Glutamatergic neuron (in vitro differentiated cells): ENCODE results near the gene MGMT. TPM values are rescaled to one million over a fixed set of nuclear protein-coding genes. Genes with fewer than 3 reads are reported as not detected.

Source experiments
- DNase-seq: peaks from one replicate; pipeline ENCODE4 v3.0.0; 2022
- H3K27ac Mint-ChIP-seq: one replicate; pipeline ENCODE4 v1.8.0; 2020; ENCODE audit warnings: mild to moderate bottlenecking, mixed read lengths, inconsistent platforms; ENCODE audit not compliant: unreplicated experiment
- H3K27me3 Mint-ChIP-seq: one replicate; pipeline ENCODE4 v1.8.0; 2020; ENCODE audit warnings: mild to moderate bottlenecking, moderate library complexity, mixed read lengths, inconsistent platforms; ENCODE audit not compliant: unreplicated experiment
- H3K36me3 Mint-ChIP-seq: one replicate; pipeline ENCODE4 v1.8.0; 2020; ENCODE audit warnings: mild to moderate bottlenecking, mixed read lengths, inconsistent platforms; ENCODE audit not compliant: unreplicated experiment
- H3K4me1 Mint-ChIP-seq: one replicate; pipeline ENCODE4 v1.8.0; 2020; ENCODE audit warnings: mild to moderate bottlenecking, low read depth, mixed read lengths, inconsistent platforms; ENCODE audit not compliant: unreplicated experiment
- H3K4me3 Mint-ChIP-seq: one replicate; pipeline ENCODE4 v1.8.0; 2020; ENCODE audit warnings: mild to moderate bottlenecking, mixed read lengths, inconsistent platforms; ENCODE audit not compliant: unreplicated experiment
- H3K9me3 Mint-ChIP-seq: one replicate; pipeline ENCODE4 v1.8.0; 2020; ENCODE audit warnings: mild to moderate bottlenecking, moderate library complexity, mixed read lengths, inconsistent platforms; ENCODE audit not compliant: unreplicated experiment
- CTCF ChIP-seq: fragments of 200-600 bp; sonication (generic); IDR thresholded peaks from one replicate; pipeline ENCODE4 v1.5.0; 2021; ENCODE audit not compliant: partially characterized antibody, unreplicated experiment
- total RNA-seq: library from RNA; stranded (reverse); fragmentation: NEBNext Ultra II Directional; extraction: Animal tissue kit (Norgen Biotek cat#: 25700); gene quantifications from one replicate; pipeline ENCODE4 v1.2.1, GENCODE V29; 2021; ENCODE audit not compliant: unreplicated experiment

The MGMT gene
- total RNA-seq, 1 donor from 2014 or later, result 15.9 TPM

- no peak for DNase-seq
- H3K4me3 Mint-ChIP-seq, result no peak overlapping the region
- no peaks in the 10 kb centered on the region for H3K4me1 Mint-ChIP-seq
- H3K27me3 Mint-ChIP-seq, result peaks cover 1% of the 10 kb centered on the region
- no peak overlapping the region for H3K27ac Mint-ChIP-seq
- TF ChIP-seq CTCF, result no peak
- H3K36me3 Mint-ChIP-seq, result peaks cover 23% of the 10 kb centered on the region
- H3K9me3 Mint-ChIP-seq, result peaks cover 4% of the 10 kb centered on the region
Observed at GRCh38 chr10:129744134-129745111, 277.4 kb downstream of the MGMT start.

GRCh38 chr10:129745186-129745750 lies 278.2 kb downstream of the MGMT start:
- Mint-ChIP-seq H3K4me1 (no peaks in the 10 kb centered on the region), H3K36me3 (peaks cover 21% of the 10 kb centered on the region), H3K27me3 (peaks cover 1% of the 10 kb centered on the region), H3K9me3 (peaks cover 4% of the 10 kb centered on the region), H3K27ac (no peak overlapping the region), H3K4me3 (no peak overlapping the region)
- TF ChIP-seq CTCF, result no peak
- DNase-seq, result no peak

GRCh38 chr10:129754211-129755050 lies 287.4 kb downstream of the MGMT start:
- no peak for DNase-seq
- H3K27me3 Mint-ChIP-seq, result peaks cover 2% of the 10 kb centered on the region
- H3K4me3 Mint-ChIP-seq, result no peak overlapping the region
- peaks cover 9% of the 10 kb centered on the region for H3K36me3 Mint-ChIP-seq
- H3K4me1 Mint-ChIP-seq, result peaks cover 10% of the 10 kb centered on the region
- H3K9me3 Mint-ChIP-seq, result peaks cover 1% of the 10 kb centered on the region
- H3K27ac Mint-ChIP-seq, result no peak overlapping the region
- no peak for TF ChIP-seq CTCF

- Mint-ChIP-seq H3K4me1 (peaks cover 10% of the 10 kb centered on the region), H3K27me3 (peaks cover 2% of the 10 kb centered on the region), H3K9me3 (peaks cover 1% of the 10 kb centered on the region), H3K4me3 (no peak overlapping the region), H3K27ac (no peak overlapping the region), H3K36me3 (peaks cover 4% of the 10 kb centered on the region)
- TF ChIP-seq CTCF, result no peak
- DNase-seq, result no peak
Observed at GRCh38 chr10:129755158-129755591, 288.1 kb downstream of the MGMT start.
